Measurements from ENCODE around the gene LHFPL6.

The LHFPL6 gene

GRCh38 chr13:39512687-39513086 lies 90.3 kb downstream of the LHFPL6 start:
- no peak for TF ChIP-seq CTCF (IDR thresholded peaks at IDR 0.05; ENCODE audit: insufficient read depth, low read depth, low read length, missing control alignments)
- DNase-seq (ENCODE audit: low read depth), result peak; percentile 65

GRCh38 chr13:39510316-39510695 lies 92.7 kb downstream of the LHFPL6 start:
- H3K4me3 ChIP-seq (ENCODE audit: low read length), result no peak overlapping the region
- TF ChIP-seq CTCF (IDR thresholded peaks at IDR 0.05; ENCODE audit: insufficient read depth, low read depth, low read length, missing control alignments), result no peak
- DNase-seq (ENCODE audit: low read depth), result peak; percentile 66

More at GRCh38 chr13:39512687-39513086, 90.3 kb downstream of the LHFPL6 start:
- no peak overlapping the region for H3K4me3 ChIP-seq (ENCODE audit: low read length)

- no peak overlapping the region for H3K4me3 ChIP-seq (ENCODE audit: low read length)
- DNase-seq (ENCODE audit: low read depth), result no peak
- TF ChIP-seq CTCF (IDR thresholded peaks at IDR 0.05; ENCODE audit: insufficient read depth, low read depth, low read length, missing control alignments), result no peak
Measured at GRCh38 chr13:39509616-39510315, 93.2 kb downstream of the LHFPL6 start.

GRCh38 chr13:39506559-39507390 lies 96.2 kb downstream of the LHFPL6 start:
- no peak overlapping the region for H3K4me3 ChIP-seq (ENCODE audit: low read length)
- TF ChIP-seq CTCF (IDR thresholded peaks at IDR 0.05; ENCODE audit: insufficient read depth, low read depth, low read length, missing control alignments), result no peak
- DNase-seq (ENCODE audit: low read depth), result peak; percentile 98

GRCh38 chr13:39505151-39505550 lies 97.8 kb downstream of the LHFPL6 start:
- DNase-seq (ENCODE audit: low read depth), result no peak
- no peak overlapping the region for H3K4me3 ChIP-seq (ENCODE audit: low read length)
- TF ChIP-seq CTCF (IDR thresholded peaks at IDR 0.05; ENCODE audit: insufficient read depth, low read depth, low read length, missing control alignments), result no peak

- TF ChIP-seq CTCF (IDR thresholded peaks at IDR 0.05; ENCODE audit: insufficient read depth, low read depth, low read length, missing control alignments), result no peak
Measured at GRCh38 chr13:39503048-39503447, 99.9 kb downstream of the LHFPL6 start.

More at GRCh38 chr13:39503048-39503447, 99.9 kb downstream of the LHFPL6 start:
- no peak overlapping the region for H3K4me3 ChIP-seq (ENCODE audit: low read length)
- no peak for DNase-seq (ENCODE audit: low read depth)
